Mesendoderm (in vitro differentiated cells): Measurements from ENCODE around the gene RFX2.
A peak's percentile ranks its signal among the peaks of the same experiment; 100 is the strongest.
"Not testable (repeated sequence)": the region's sequence is repeated elsewhere in the genome, so short reads cannot be mapped to it uniquely, and the experiment has no call there.

Experiments used
- DNase-seq: peaks from one replicate; pipeline ENCODE4 v3.0.0; 2013
- H2AK5ac ChIP-seq: 2 replicates; pipeline ENCODE4 v1.6.1; 2013; ENCODE audit warnings: low read length, inconsistent platforms
- H2BK120ac ChIP-seq: 2 replicates; pipeline ENCODE4 v1.6.1; 2013; ENCODE audit warnings: low read depth, mild to moderate bottlenecking, low read length, moderate library complexity, mixed read lengths
- H2BK15ac ChIP-seq: replicated peaks from 2 replicates; pipeline ENCODE4 v1.6.1; 2013; ENCODE audit warnings: low read depth, mild to moderate bottlenecking, moderate library complexity
- H2BK5ac ChIP-seq: 2 replicates; pipeline ENCODE4 v1.6.1; 2013; ENCODE audit warnings: low read length, inconsistent platforms
- H3K18ac ChIP-seq: 2 replicates; pipeline ENCODE4 v1.6.1; 2013; ENCODE audit warnings: mild to moderate bottlenecking, low read length, mixed read lengths
- H3K23ac ChIP-seq: one replicate; pipeline ENCODE4 v1.6.1; 2013; ENCODE audit warnings: low read length
- H3K27ac ChIP-seq: 2 replicates; pipeline ENCODE4 v1.5.1; 2013; ENCODE audit warnings: low read depth, mild to moderate bottlenecking, inconsistent platforms, low read length, moderate library complexity
- H3K27me3 ChIP-seq: 2 replicates; pipeline ENCODE4 v1.6.1; 2013; ENCODE audit warnings: low read length, control low read depth, mild to moderate bottlenecking, inconsistent platforms; ENCODE audit not compliant: insufficient read depth, poor library complexity
- H3K36me3 ChIP-seq: 2 replicates; pipeline ENCODE4 v1.6.1; 2013; ENCODE audit warnings: low read length, inconsistent platforms; ENCODE audit not compliant: control insufficient read depth, insufficient read depth
- H3K4ac ChIP-seq: one replicate; pipeline ENCODE4 v1.6.1; 2013; ENCODE audit warnings: low read depth, mild to moderate bottlenecking, low read length, moderate library complexity
- H3K4me1 ChIP-seq: 2 replicates; pipeline ENCODE4 v1.6.1; 2013; ENCODE audit warnings: low read depth, low read length, inconsistent platforms; ENCODE audit not compliant: control insufficient read depth
- H3K4me2 ChIP-seq: 2 replicates; pipeline ENCODE4 v1.6.1; 2013; ENCODE audit warnings: low read length
- H3K4me3 ChIP-seq: 2 replicates; pipeline ENCODE4 v1.5.1; 2013; ENCODE audit warnings: mild to moderate bottlenecking, low read length
- H3K56ac ChIP-seq: one replicate; pipeline ENCODE4 v1.6.1; 2013; ENCODE audit warnings: low read length
- H3K79me1 ChIP-seq: 2 replicates; pipeline ENCODE4 v1.6.1; 2013; ENCODE audit warnings: low read length, inconsistent platforms
- H3K79me2 ChIP-seq: 2 replicates; pipeline ENCODE4 v1.6.1; 2013; ENCODE audit warnings: mild to moderate bottlenecking, low read length; ENCODE audit not compliant: control insufficient read depth, insufficient read depth
- H3K9ac ChIP-seq: 2 replicates; pipeline ENCODE4 v1.6.1; 2013; ENCODE audit warnings: low read length, inconsistent platforms
- H4K5ac ChIP-seq: one replicate; pipeline ENCODE4 v1.6.1; 2013; ENCODE audit warnings: low read length
- H4K8ac ChIP-seq: one replicate; pipeline ENCODE4 v1.6.1; 2013; ENCODE audit warnings: low read depth, mild to moderate bottlenecking, control low read depth, low read length, moderate library complexity
- WGBS: extraction: QIAGEN DNeasy Blood & Tissue Kit; methylation state at CpG from one replicate; pipeline ENCODE4 v1.1.7; 2013; ENCODE audit warnings: low lambda C conversion rate, missing lambda C conversion rate; ENCODE audit not compliant: insufficient coverage; ENCODE audit errors: extremely low coverage; 5-methylcytosine and 5-hydroxymethylcytosine counted together

The RFX2 gene

GRCh38 chr19:5961641-5961968, 148.7 kb downstream of the RFX2 start:
- H2AK5ac ChIP-seq, H3K4me3 ChIP-seq, DNase-seq, H3K4me2 ChIP-seq, H2BK120ac ChIP-seq, H3K27me3 ChIP-seq, H3K56ac ChIP-seq, H4K5ac ChIP-seq, H3K23ac ChIP-seq, H3K4ac ChIP-seq, H3K36me3 ChIP-seq, H2BK5ac ChIP-seq, H3K9ac ChIP-seq, H3K27ac ChIP-seq, H3K18ac ChIP-seq, H4K8ac ChIP-seq, H2BK15ac ChIP-seq: not testable (repeated sequence)
- Histone ChIP-seq H3K79me2 (peaks cover 89% of the 10 kb centered on the region), H3K4me1 (peaks cover 17% of the 10 kb centered on the region), H3K79me1 (peaks cover 64% of the 10 kb centered on the region)
- WGBS, result no CpG with 5 or more reads among the region's 6 CpGs

GRCh38 chr19:5960005-5961001, 150.0 kb downstream of the RFX2 start:
- Histone ChIP-seq H3K36me3 (no peaks in the 10 kb centered on the region), H3K23ac (no peak overlapping the region), H3K27me3 (no peaks in the 10 kb centered on the region), H2BK120ac (no peak overlapping the region), H2AK5ac (no peak overlapping the region), H4K8ac (no peak overlapping the region), H3K56ac (no peak overlapping the region), H3K4me1 (peaks cover 16% of the 10 kb centered on the region), H3K79me2 (peaks cover 88% of the 10 kb centered on the region), H3K79me1 (peaks cover 59% of the 10 kb centered on the region), H3K27ac (no peak overlapping the region), H3K4ac (no peak overlapping the region), H3K4me3 (no peak overlapping the region), H2BK5ac (no peak overlapping the region), H4K5ac (no peak overlapping the region), H3K18ac (no peak overlapping the region), H3K4me2 (no peak overlapping the region), H3K9ac (no peak overlapping the region), H2BK15ac (no peak overlapping the region)
- WGBS, result no CpG with 5 or more reads among the region's 18 CpGs
- DNase-seq, result no peak

GRCh38 chr19:5959260-5960004, 150.9 kb downstream of the RFX2 start:
- peaks cover 87% of the 10 kb centered on the region for H3K79me2 ChIP-seq
- H3K79me1 ChIP-seq, result peaks cover 56% of the 10 kb centered on the region
- peaks cover 18% of the 10 kb centered on the region for H3K4me1 ChIP-seq
- H3K18ac ChIP-seq, result no peak overlapping the region
- H3K56ac ChIP-seq, result peak overlapping the region; percentile 19
- no CpG with 5 or more reads among the region's 14 CpGs for WGBS
- H3K4me2 ChIP-seq, result no peak overlapping the region
- H3K4ac ChIP-seq, result no peak overlapping the region
- H2AK5ac ChIP-seq, result no peak overlapping the region
- H4K5ac ChIP-seq, result no peak overlapping the region
- no peak overlapping the region for H3K27ac ChIP-seq
- no peak overlapping the region for H4K8ac ChIP-seq
- no peak overlapping the region for H2BK15ac ChIP-seq
- no peaks in the 10 kb centered on the region for H3K27me3 ChIP-seq
- H2BK120ac ChIP-seq, result no peak overlapping the region
- no peak overlapping the region for H2BK5ac ChIP-seq
- no peaks in the 10 kb centered on the region for H3K36me3 ChIP-seq
- no peak overlapping the region for H3K4me3 ChIP-seq
- DNase-seq, result no peak
- H3K23ac ChIP-seq, result no peak overlapping the region
- peak overlapping the region; percentile 21 for H3K9ac ChIP-seq

GRCh38 chr19:5958851-5959122, 151.5 kb downstream of the RFX2 start:
- Histone ChIP-seq H3K27ac (no peak overlapping the region), H3K56ac (no peak overlapping the region), H4K5ac (no peak overlapping the region), H3K4me1 (peaks cover 23% of the 10 kb centered on the region), H3K27me3 (no peaks in the 10 kb centered on the region), H3K18ac (no peak overlapping the region), H3K36me3 (no peaks in the 10 kb centered on the region), H3K9ac (peak overlapping the region; percentile 7), H3K79me2 (peaks cover 86% of the 10 kb centered on the region), H3K4me2 (no peak overlapping the region), H2BK120ac (no peak overlapping the region), H3K4me3 (no peak overlapping the region), H4K8ac (no peak overlapping the region), H3K79me1 (peaks cover 49% of the 10 kb centered on the region), H2BK5ac (no peak overlapping the region), H3K4ac (no peak overlapping the region), H2AK5ac (no peak overlapping the region), H2BK15ac (no peak overlapping the region), H3K23ac (no peak overlapping the region)
- WGBS, result no CpG with 5 or more reads among the region's 10 CpGs
- DNase-seq, result no peak

- Histone ChIP-seq H3K4ac (no peak overlapping the region), H3K23ac (no peak overlapping the region), H2BK5ac (no peak overlapping the region), H3K18ac (no peak overlapping the region), H3K27ac (no peak overlapping the region), H2BK15ac (no peak overlapping the region), H3K4me1 (peaks cover 27% of the 10 kb centered on the region), H3K36me3 (no peaks in the 10 kb centered on the region), H3K4me3 (no peak overlapping the region), H4K8ac (no peak overlapping the region), H4K5ac (no peak overlapping the region), H3K27me3 (no peaks in the 10 kb centered on the region), H3K4me2 (no peak overlapping the region), H2AK5ac (no peak overlapping the region), H3K56ac (no peak overlapping the region), H3K79me2 (peaks cover 86% of the 10 kb centered on the region), H3K9ac (peak overlapping the region; percentile 7), H2BK120ac (no peak overlapping the region), H3K79me1 (peaks cover 51% of the 10 kb centered on the region)
- WGBS, result no CpG with 5 or more reads among the region's 21 CpGs
- peak; percentile 38 for DNase-seq
These were observed 152.0 kb downstream of the RFX2 start for GRCh38 chr19:5958074-5958850.
